ENCODE measurements around the gene MRO.
"Not testable (repeated sequence)": the region's sequence is repeated elsewhere in the genome, so short reads cannot be mapped to it uniquely, and the experiment has no call there.

The MRO gene

GRCh38 chr18:50819728-50820378 is at the start of gene MRO:
Gene MRO (minus strand): TSS chr18:50820016. CDS start chr18:50809400, 10,616 bp downstream.
- Histone ChIP-seq H3K9ac (ENCODE audit: low read length) (peak within 1 kb of the TSS; percentile 77), H3K4me1 (ENCODE audit: control insufficient read depth, insufficient read depth, low read length) (peaks cover 49% of the 10 kb centered on the region), H3K4me3 (ENCODE audit: low read length) (peak within 1 kb of the TSS; percentile 75), H3K27me3 (replicated peaks; ENCODE audit: control insufficient read depth, insufficient read depth, low read length) (no peaks in the 10 kb centered on the region), H3K36me3 (ENCODE audit: control insufficient read depth, insufficient read depth, low read length, severe bottlenecking) (no peaks in the 10 kb centered on the region), H3K9me3 (ENCODE audit: control insufficient read depth, low read length) (no peaks in the 10 kb centered on the region)
- peak; percentile 88 for DNase-seq (ENCODE audit: low read depth)

- no peaks in the 10 kb centered on the region for H3K36me3 ChIP-seq (ENCODE audit: control insufficient read depth, insufficient read depth, low read length, severe bottlenecking)
- H3K4me1 ChIP-seq (ENCODE audit: control insufficient read depth, insufficient read depth, low read length), result peaks cover 20% of the 10 kb centered on the region
- H3K27me3 ChIP-seq (replicated peaks; ENCODE audit: control insufficient read depth, insufficient read depth, low read length), result no peaks in the 10 kb centered on the region
- no peak overlapping the region for H3K4me3 ChIP-seq (ENCODE audit: low read length)
- H3K9ac ChIP-seq (ENCODE audit: low read length), result no peak overlapping the region
- DNase-seq (ENCODE audit: low read depth), result no peak
- H3K9me3 ChIP-seq (ENCODE audit: control insufficient read depth, low read length), result no peaks in the 10 kb centered on the region
Measured at GRCh38 chr18:50869150-50869549, 49.3 kb upstream of the MRO start.

GRCh38 chr18:50866765-50867164 is 46.9 kb upstream of the MRO start:
- H3K9ac ChIP-seq (ENCODE audit: low read length), result no peak overlapping the region
- H3K4me1 ChIP-seq (ENCODE audit: control insufficient read depth, insufficient read depth, low read length), result peaks cover 20% of the 10 kb centered on the region
- DNase-seq (ENCODE audit: low read depth), result peak; percentile 43
- H3K9me3 ChIP-seq (ENCODE audit: control insufficient read depth, low read length), result no peaks in the 10 kb centered on the region
- H3K36me3 ChIP-seq (ENCODE audit: control insufficient read depth, insufficient read depth, low read length, severe bottlenecking), result no peaks in the 10 kb centered on the region
- no peak overlapping the region for H3K4me3 ChIP-seq (ENCODE audit: low read length)
- no peaks in the 10 kb centered on the region for H3K27me3 ChIP-seq (replicated peaks; ENCODE audit: control insufficient read depth, insufficient read depth, low read length)

GRCh38 chr18:50863840-50864375 is 44.1 kb upstream of the MRO start:
- Histone ChIP-seq H3K36me3 (ENCODE audit: control insufficient read depth, insufficient read depth, low read length, severe bottlenecking) (no peaks in the 10 kb centered on the region), H3K9ac (ENCODE audit: low read length) (no peak overlapping the region), H3K27me3 (replicated peaks; ENCODE audit: control insufficient read depth, insufficient read depth, low read length) (no peaks in the 10 kb centered on the region), H3K9me3 (ENCODE audit: control insufficient read depth, low read length) (no peaks in the 10 kb centered on the region), H3K4me3 (ENCODE audit: low read length) (no peak overlapping the region), H3K4me1 (ENCODE audit: control insufficient read depth, insufficient read depth, low read length) (peaks cover 13% of the 10 kb centered on the region)
- DNase-seq (ENCODE audit: low read depth), result no peak

- Histone ChIP-seq H3K9me3 (ENCODE audit: control insufficient read depth, low read length) (no peaks in the 10 kb centered on the region), H3K36me3 (ENCODE audit: control insufficient read depth, insufficient read depth, low read length, severe bottlenecking) (no peaks in the 10 kb centered on the region), H3K4me1 (ENCODE audit: control insufficient read depth, insufficient read depth, low read length) (peaks cover 9% of the 10 kb centered on the region), H3K9ac (ENCODE audit: low read length) (no peak overlapping the region), H3K27me3 (replicated peaks; ENCODE audit: control insufficient read depth, insufficient read depth, low read length) (no peaks in the 10 kb centered on the region), H3K4me3 (ENCODE audit: low read length) (no peak overlapping the region)
- no peak for DNase-seq (ENCODE audit: low read depth)
Measured at GRCh38 chr18:50862401-50862800, 42.6 kb upstream of the MRO start.

- no peak for DNase-seq (ENCODE audit: low read depth)
- no peak overlapping the region for H3K9ac ChIP-seq (ENCODE audit: low read length)
Measured at GRCh38 chr18:50861617-50862016, 41.8 kb upstream of the MRO start.

GRCh38 chr18:50859793-50860555 is 40.2 kb upstream of the MRO start:
- no peak overlapping the region for H3K4me3 ChIP-seq (ENCODE audit: low read length)
- no peaks in the 10 kb centered on the region for H3K27me3 ChIP-seq (replicated peaks; ENCODE audit: control insufficient read depth, insufficient read depth, low read length)
- H3K36me3 ChIP-seq (ENCODE audit: control insufficient read depth, insufficient read depth, low read length, severe bottlenecking), result no peaks in the 10 kb centered on the region
- DNase-seq (ENCODE audit: low read depth), result no peak
- H3K9me3 ChIP-seq (ENCODE audit: control insufficient read depth, low read length), result no peaks in the 10 kb centered on the region
- H3K9ac ChIP-seq (ENCODE audit: low read length), result no peak overlapping the region
- H3K4me1 ChIP-seq (ENCODE audit: control insufficient read depth, insufficient read depth, low read length), result no peaks in the 10 kb centered on the region

More at GRCh38 chr18:50861617-50862016, 41.8 kb upstream of the MRO start:
- no peaks in the 10 kb centered on the region for H3K36me3 ChIP-seq (ENCODE audit: control insufficient read depth, insufficient read depth, low read length, severe bottlenecking)
- H3K27me3 ChIP-seq (replicated peaks; ENCODE audit: control insufficient read depth, insufficient read depth, low read length), result no peaks in the 10 kb centered on the region
- no peaks in the 10 kb centered on the region for H3K9me3 ChIP-seq (ENCODE audit: control insufficient read depth, low read length)
- H3K4me3 ChIP-seq (ENCODE audit: low read length), result no peak overlapping the region
- H3K4me1 ChIP-seq (ENCODE audit: control insufficient read depth, insufficient read depth, low read length), result peaks cover 8% of the 10 kb centered on the region

GRCh38 chr18:50857694-50858093 is 37.9 kb upstream of the MRO start:
- H3K36me3 ChIP-seq (ENCODE audit: control insufficient read depth, insufficient read depth, low read length, severe bottlenecking), result no peaks in the 10 kb centered on the region
- DNase-seq (ENCODE audit: low read depth), result no peak
- H3K9ac ChIP-seq (ENCODE audit: low read length), result no peak overlapping the region
- H3K4me1 ChIP-seq (ENCODE audit: control insufficient read depth, insufficient read depth, low read length), result peaks cover 5% of the 10 kb centered on the region
- H3K4me3 ChIP-seq (ENCODE audit: low read length), result no peak overlapping the region
- H3K9me3 ChIP-seq (ENCODE audit: control insufficient read depth, low read length), result no peaks in the 10 kb centered on the region
- no peaks in the 10 kb centered on the region for H3K27me3 ChIP-seq (replicated peaks; ENCODE audit: control insufficient read depth, insufficient read depth, low read length)

- H3K9ac ChIP-seq (ENCODE audit: low read length); H3K4me1 ChIP-seq (ENCODE audit: control insufficient read depth, insufficient read depth, low read length); H3K36me3 ChIP-seq (ENCODE audit: control insufficient read depth, insufficient read depth, low read length, severe bottlenecking); DNase-seq (ENCODE audit: low read depth); H3K4me3 ChIP-seq (ENCODE audit: low read length); H3K27me3 ChIP-seq (replicated peaks; ENCODE audit: control insufficient read depth, insufficient read depth, low read length); H3K9me3 ChIP-seq (ENCODE audit: control insufficient read depth, low read length): not testable (repeated sequence)
Measured at GRCh38 chr18:50857166-50857565, 37.4 kb upstream of the MRO start.

- Histone ChIP-seq H3K9ac (ENCODE audit: low read length) (no peak overlapping the region), H3K36me3 (ENCODE audit: control insufficient read depth, insufficient read depth, low read length, severe bottlenecking) (no peaks in the 10 kb centered on the region), H3K27me3 (replicated peaks; ENCODE audit: control insufficient read depth, insufficient read depth, low read length) (no peaks in the 10 kb centered on the region), H3K4me1 (ENCODE audit: control insufficient read depth, insufficient read depth, low read length) (peaks cover 5% of the 10 kb centered on the region), H3K9me3 (ENCODE audit: control insufficient read depth, low read length) (no peaks in the 10 kb centered on the region), H3K4me3 (ENCODE audit: low read length) (no peak overlapping the region)
- DNase-seq (ENCODE audit: low read depth), result no peak
Measured at GRCh38 chr18:50855976-50856757, 36.4 kb upstream of the MRO start.

- no peak overlapping the region for H3K4me3 ChIP-seq (ENCODE audit: low read length)
- no peaks in the 10 kb centered on the region for H3K36me3 ChIP-seq (ENCODE audit: control insufficient read depth, insufficient read depth, low read length, severe bottlenecking)
- peaks cover 5% of the 10 kb centered on the region for H3K4me1 ChIP-seq (ENCODE audit: control insufficient read depth, insufficient read depth, low read length)
- no peak for DNase-seq (ENCODE audit: low read depth)
- H3K9ac ChIP-seq (ENCODE audit: low read length), result no peak overlapping the region
- no peaks in the 10 kb centered on the region for H3K27me3 ChIP-seq (replicated peaks; ENCODE audit: control insufficient read depth, insufficient read depth, low read length)
- H3K9me3 ChIP-seq (ENCODE audit: control insufficient read depth, low read length), result no peaks in the 10 kb centered on the region
Measured at GRCh38 chr18:50853863-50854271, 34.1 kb upstream of the MRO start.

Measured in adipocyte (in vitro differentiated cells).